HuH-7.5 (cell line): ENCODE measurements around the gene TMEM271.
"Not testable (repeated sequence)": the region's sequence is repeated elsewhere in the genome, so short reads cannot be mapped to it uniquely, and the experiment has no call there.

Experiments used
- DNase-seq: peaks from one replicate; pipeline ENCODE4 v3.0.0; 2011; ENCODE audit warnings: low spot score

Gene TMEM271

DNA sequence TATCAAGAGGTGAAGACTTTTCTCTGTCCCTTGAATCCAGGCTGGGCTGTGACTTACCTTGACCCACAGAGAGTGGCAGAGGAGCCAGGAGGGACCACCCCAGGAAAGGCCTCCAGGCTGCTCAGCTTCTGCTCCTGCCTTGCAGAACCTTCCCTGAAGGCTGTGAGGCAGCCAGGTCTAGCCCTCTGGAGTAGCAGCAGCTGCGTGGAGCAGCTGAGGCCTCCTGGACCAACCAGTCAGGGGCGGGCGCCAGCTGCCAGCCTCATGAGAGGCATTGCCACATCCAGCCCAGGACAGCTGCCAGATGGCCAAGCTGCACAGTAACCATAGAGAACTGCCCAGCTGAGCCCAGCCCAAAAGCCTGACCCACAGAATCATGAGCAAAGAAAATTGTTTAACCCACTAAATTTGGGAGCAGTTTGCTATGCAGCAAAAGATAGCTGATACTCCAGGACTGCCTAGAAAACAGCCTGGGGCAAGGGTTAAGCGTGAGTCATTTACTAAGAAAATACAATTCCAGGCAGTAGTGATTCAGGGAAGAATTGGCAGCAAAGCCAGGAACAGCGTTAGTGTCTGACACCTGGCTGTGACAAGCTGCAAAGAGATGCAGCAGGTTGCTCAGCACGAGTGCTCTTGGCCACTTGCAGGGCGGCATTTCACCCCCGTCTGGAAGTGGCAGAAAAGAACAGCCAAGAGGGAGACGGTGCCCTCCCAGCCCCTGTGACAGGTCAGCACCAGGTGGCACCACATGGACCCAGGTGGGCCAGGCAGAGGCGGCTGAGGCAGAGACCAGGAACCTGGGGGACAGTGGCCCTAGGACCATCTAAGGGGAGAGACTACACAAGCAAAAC, 34.5 kb upstream of the TMEM271 start:
- DNase-seq: no peak

DNA sequence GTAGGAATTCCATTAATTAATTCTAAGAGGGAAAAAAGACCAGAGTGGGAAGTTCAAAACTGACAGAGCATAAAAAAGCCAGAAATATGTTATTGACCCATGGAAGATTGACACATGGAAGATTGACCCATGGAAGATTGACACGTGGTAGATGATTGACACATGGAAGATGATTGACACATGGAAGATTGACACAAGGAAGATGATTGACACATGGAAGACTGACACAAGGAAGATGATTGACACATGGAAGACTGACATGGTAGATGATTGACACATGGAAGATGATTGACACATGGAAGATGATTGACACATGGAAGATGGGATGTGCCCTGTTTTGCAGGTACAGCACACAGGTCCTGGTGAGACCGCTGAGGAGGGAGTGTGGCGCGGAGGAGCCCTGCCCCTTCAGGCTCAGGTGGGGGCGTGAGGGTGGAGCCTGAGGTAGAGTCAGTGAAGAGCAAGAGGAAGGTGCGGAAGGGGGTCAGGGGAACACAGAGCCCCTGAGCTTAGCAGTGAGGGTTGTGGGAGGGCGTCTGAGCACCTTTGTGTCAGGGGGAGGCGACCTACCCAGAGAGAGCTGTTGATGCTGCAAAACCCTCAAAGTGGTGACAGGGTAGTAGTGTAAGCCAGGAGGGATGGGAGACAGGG, 33.4 kb upstream of the TMEM271 start:
- no peak for DNase-seq

DNA sequence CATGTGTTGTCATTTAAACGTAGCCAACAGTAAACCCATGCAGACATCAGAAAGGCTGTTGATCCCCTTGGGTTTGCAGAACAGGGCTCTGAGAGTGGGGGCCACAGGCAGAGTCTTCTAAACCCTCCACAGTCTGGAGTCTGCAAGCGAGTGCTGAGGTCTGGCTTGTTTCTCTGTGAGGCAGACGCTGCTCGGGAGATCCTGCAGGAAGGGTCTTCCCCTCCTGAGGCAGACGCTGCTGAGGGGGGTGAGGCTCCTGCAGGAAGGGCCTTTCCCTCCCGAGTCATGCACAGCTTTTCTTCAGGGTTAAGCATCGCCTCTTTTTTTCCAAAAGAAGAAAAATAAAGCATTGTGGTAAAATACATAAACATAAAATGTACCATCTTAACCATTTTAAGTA, 32.1 kb upstream of the TMEM271 start:
- no peak for DNase-seq

DNA sequence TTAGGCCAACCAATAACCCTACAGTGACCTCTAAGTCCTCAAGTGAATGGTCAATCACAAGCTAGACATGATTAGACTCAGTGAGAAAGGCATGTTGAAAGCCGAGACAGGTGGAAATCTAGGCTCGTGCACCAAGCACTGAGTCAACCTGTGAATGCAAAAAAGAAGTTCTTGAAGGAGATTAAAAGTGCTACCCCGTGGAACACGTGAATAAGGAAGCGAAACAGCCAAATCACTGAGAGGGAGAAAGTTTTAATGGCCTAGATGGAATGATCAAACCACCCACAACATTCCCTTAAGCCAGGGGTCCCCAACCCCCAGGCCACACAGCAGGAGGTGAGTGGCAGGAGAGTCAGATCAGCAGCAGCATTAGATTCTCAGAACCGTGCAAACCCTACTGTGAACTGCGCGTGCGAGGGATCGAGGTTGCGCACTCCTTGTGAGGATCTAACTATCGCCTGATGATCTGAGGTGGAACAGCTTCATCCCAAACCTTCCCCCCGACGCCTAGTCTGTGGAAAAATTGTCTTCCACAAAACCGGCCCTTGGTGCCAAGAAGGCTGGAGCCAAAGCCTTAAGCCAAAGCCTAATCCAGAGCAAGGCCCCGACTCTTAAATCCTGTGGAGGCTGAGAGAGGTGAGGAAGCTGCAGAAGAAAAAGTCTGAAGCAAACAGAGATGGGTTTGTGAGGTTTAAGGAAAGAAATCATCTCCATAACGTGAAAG, 29.8 kb upstream of the TMEM271 start:
- no peak for DNase-seq

DNA sequence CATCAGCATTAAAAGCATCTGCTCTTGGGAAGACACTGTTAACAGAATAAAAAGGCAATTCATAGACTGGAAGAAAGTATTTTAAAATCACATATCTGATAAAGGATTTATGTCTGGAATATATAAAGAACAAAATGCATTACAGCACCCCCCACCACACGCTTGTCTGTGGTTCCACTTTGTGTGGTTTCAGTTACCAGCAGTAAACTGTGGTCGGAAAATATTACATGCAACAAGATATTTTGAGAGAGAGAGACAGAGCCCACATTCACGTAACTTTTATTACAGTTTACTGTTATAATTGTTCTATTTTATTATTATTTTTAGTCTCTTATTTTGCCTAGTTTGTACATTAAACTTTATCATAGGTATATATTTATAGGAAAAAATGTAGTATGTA, 28.0 kb upstream of the TMEM271 start:
- DNase-seq: no peak

DNA sequence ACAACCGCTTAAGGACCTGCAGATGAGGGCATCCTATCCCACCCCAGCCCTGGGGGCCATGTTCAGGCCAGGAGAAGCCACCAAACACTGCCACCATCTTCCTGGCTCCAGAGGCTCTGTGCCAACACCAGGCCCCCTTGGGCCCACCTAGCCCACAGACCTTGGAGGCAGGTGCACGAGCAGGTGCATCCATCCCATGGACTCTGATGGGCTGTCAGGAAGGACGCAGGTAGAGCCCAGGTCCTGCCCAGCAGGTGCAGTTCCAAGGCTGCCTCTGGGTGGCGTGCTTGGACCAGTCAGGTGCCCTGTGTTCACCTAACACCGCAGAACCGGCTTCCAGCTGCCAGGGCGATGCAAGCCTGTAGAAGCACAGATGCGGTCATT, 26.5 kb upstream of the TMEM271 start:
- DNase-seq: peak; percentile 68

DNA sequence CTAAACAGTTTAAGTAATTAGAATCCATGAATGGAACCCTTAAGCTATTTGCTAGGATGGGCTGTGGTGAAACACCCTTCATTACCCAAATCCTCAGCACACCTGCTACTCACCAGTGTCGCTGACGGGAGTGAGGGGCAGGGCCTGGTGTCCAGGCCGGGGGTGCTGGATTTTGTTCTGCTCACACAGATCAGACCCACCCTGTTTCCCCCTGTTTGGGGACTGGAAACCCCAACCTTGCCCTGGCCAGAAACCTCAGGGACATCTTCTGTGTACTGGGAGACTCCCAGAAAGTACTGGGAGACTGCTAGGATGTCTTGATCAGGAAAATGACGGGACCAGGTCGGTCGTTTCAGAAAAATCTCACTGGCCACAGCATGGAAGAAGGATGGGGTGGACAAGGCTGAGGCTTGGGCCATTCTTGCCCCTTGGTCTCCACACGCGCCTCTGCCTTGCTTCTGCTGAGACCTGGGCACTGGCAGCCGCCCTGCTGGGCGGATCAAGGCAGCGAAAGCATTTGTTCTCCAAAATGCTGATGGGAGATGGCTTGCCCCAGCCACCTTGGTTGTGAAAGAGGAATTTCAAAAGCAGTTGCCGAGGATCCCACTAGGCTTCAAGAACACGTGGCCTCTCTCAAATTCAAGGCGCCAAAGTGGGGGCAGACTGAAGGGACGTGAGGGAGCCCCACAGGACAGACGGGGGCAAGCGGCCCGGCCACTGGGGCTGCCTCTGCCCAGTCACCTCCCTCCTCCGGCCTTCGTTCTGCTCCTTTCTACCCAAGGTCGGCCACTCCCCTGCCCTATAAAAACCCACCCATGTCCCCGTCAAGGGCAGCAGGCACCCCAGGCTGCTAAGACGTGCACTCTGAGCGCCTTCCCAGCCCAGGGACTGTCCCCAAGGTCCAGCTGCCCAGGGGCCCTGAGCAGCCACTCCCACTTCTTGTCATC, 25.8 kb upstream of the TMEM271 start:
- no peak for DNase-seq

DNA sequence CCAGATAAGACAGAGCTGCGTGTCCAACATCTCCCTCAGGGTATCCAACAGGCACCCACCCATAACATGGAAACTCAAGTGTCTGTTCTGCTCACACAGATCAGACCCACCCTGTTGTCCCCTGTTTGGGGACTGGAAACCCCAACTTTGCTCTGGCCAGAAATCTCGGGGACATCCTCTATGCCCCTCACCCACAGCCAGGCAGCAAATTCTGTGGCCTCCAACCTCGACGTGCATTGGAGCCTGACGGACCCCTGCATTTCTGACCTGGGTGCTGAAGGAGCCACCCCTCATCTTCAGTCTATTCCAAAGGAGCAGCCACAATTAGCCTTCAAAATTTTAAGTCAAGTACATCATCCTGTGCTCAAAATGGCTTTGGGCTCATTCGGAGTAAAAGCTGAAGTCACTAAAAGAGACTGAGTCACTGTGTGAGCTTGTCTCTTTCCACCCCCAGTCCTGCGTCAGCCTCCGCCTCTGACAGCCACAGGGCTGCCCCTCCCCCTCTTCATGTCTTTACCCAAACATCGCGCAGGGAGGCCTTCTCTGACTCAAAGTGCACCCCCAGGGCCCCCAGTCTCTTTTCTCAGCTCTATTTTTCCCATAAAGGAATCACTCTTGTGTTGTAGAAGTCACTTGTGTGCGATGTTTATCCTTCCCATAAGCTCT, 24.9 kb upstream of the TMEM271 start:
- no peak for DNase-seq

DNA sequence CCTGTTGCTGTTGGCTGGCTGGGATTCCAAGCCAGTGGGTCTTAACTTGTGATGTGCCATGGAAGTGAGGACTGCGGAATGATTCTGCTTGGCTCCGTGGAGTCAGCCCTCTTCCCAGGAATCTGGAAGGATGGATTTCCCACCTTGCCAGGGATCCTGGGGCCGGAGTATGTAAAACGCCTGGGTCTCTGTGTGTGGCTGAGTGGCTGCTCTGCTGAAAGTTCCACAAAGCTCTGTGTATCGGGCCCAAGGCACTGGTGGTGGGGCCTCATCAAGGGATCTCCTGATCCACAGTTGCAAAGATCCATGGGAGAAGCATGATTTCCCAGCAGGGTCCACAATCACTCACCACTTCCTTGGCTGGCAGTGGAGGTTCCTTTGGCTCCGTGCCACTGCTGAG, 24.1 kb upstream of the TMEM271 start:
- no peak for DNase-seq

DNA sequence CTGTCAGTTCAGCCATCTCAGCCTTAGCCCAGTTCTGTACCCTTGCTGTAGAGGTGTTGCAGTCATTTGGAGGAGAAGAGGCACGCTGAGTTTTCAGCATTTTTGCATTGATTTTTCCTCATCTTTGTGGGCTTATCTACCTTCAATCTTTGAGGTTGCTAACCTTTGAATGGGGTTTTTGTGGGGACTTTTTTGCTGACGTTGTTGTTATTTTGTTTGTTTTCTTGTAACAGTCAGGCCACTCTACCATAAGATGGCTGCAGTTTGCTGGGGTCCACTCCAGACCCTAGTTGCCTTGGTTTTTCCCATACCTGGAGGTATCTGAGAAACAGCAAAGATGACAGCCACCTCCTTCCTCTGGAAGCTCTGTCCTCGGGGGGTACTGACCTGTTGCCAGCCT, 22.8 kb upstream of the TMEM271 start:
- DNase-seq: no peak

DNA sequence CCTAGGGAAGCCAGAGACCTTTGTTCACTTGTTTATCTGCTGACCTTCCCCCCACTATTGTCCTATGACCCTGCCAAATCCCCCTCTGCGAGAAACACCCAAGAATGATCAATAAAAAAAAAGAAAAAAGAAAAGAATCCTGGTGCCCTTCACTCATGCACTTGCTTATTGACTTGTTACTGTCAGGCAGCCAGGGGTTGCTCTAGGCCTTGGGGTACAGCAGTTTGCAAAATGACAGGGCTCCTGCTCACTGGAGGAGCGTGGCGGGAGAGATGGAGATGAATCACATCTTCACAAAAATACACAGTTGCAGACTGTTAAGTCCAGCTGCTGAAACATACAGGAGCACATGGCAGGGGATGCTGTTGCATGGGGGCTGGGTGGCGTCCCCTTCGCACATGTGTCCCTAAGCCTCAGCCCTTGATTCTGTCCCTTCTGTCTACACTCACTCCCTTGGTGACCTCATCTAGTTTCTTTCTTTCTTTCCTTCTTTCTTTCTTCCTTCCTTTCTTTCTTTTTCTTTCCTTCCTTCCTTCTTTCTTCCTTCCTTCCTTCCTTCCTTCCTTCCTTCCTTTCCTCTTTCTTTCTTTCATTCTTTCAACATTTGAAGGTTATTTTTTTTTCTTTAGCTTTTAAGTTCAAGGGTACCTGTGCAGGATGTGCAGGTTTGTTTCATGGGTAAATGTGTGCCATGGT, 16.9 kb upstream of the TMEM271 start:
- no peak for DNase-seq

DNA sequence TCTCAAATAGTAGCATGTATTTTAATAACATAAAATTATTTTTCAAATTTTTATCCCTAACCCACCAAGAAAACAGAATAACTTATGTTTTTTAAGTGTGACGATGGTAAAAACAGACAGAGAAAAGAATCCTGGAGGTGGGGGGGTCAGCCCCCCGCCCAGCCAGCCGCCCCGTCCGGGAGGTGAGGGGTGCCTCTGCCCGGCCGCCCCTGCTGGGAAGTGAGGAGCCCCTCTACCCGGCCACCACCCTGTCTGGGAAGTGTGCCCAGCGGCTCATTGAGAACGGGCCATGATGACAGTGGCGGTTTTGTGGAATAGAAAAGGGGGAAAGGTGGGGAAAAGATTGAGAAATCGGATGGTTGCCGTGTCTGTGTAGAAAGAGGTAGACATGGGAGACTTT, 16.1 kb upstream of the TMEM271 start:
- not testable (repeated sequence) for DNase-seq

DNA sequence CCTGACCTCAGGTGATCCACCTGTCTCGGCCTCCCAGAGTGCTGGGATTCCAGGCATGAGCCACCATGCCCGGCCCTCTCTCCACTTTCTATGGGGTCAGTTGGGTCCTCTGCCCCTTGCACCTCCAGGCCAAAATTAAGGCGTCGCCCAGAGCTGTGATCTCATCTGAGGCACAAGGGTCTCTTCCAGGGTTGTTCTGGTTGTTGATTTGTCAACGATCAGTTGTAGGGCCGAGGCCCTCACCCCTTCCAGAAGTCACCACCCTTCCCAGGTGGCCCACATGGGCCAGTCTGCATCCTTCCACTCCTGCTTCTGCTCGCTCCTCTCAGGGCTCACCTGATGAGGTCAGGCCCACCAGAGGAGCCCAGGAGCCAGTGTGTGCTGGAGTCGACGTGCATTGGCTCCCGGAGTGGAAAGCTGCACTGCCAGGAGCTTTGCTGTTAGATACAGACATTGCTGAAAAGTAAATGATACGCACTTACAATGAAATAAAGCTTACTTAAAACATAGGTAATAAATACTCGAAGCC, 14.3 kb upstream of the TMEM271 start:
- no peak for DNase-seq

DNA sequence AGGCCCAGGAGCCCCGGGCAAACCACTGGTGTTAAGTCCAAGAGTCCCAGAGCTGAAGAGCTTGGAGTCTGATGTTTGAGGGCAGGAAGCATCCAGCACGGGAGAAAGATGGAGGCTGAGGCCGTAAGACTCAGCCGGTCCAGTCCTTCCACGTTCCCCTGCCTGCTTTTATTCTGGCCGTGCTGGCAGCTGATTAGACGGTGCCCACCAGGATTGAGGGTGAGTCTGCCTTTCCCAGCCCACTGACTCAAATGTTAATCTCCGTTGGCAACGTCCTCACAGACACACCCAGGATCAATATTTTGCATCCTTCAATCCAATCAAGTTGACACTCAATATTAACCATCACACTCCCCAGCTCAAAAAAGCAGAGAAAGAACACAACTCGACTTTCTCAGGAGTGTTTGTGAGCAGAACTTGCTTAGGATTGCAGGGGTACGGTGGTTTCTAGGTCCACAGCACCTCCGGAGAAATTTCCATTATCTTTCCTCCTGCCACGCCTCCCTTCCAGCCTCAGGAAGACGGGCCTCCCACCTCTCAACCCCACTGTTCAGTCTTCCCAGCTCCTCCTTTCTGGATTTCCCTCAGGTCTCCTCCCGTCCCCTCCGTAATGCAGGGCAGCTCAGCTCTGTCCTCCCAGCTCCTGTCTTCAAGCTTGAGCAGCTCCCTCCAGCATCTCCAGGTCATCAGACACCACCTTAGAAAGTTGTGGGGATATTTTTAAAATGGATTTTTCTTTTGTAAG, 13.3 kb upstream of the TMEM271 start:
- DNase-seq: no peak

DNA sequence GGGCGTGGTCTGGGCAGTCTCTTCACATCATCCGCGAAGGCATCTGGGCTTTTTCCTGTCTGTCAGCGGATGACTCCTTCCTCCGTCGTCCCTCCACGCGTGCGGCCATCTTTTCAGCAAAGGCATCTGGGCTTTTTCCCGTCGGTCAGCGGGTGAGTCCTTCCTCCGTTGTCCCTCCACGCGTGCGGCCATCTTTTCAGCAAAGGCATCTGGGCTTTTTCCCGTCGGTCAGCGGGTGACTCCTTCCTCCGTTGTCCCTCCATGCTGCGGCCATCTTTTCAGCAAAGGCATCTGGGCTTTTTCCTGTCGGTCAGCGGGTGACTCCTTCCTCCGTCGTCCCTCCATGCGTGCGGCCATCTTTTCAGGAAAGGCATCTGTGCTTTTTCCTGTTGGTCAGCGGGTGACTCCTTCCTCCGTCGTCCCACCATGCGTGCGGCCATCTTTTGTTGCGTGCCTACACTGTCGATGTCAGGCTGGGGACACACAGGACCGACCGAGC, 12.3 kb upstream of the TMEM271 start:
- no peak for DNase-seq

DNA sequence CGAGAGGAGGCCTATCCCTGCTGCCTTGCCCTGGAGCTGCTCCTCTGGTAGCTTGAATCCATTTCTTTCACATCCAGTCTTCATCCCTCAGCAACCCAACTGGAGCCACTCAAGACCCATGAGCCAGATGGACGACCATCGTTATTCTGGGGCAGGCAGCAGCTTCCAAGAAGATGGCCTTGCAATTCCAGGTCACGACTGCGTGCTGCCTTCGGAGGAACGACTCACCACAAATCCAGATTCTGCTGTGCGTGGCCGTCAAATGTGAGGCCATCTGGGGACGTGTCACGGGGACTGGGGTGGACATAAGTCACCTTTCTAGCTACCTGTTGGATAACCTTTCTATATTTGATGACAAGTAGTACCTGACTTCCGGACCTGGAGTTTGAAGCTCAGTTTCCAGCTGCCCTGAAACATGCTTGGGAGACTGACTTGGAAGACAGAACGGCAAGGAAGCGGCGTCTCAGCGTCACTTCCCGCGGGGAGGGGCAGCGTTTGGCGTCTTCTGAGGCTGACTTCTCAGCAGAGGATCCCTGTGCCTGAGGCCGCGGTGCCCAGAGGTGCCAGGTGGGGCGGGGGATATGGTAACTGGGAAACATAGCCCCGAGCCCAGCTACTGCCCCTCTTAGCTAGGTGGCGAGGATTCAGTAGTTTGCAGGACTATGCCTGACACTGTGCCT, 11.7 kb upstream of the TMEM271 start:
- DNase-seq: no peak

DNA sequence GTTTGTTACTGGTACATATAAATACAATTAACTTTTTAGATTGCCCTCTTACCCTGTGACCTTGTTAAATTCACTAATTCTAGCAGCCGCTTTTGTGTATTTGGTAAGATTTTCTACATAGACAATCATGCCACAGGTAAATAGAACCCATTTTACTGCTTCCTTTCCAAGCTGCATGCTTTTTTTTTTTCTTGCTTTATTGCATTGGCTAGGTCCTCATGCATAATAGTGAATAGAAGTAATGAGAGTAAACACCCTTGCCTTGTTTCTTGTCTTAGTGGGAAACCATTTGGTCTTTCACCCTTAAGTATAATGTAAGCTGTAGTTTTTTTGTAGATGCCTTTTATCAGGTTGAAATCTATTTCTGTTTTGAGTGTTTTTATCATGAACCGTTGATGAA, 7.7 kb upstream of the TMEM271 start:
- DNase-seq: no peak

DNA sequence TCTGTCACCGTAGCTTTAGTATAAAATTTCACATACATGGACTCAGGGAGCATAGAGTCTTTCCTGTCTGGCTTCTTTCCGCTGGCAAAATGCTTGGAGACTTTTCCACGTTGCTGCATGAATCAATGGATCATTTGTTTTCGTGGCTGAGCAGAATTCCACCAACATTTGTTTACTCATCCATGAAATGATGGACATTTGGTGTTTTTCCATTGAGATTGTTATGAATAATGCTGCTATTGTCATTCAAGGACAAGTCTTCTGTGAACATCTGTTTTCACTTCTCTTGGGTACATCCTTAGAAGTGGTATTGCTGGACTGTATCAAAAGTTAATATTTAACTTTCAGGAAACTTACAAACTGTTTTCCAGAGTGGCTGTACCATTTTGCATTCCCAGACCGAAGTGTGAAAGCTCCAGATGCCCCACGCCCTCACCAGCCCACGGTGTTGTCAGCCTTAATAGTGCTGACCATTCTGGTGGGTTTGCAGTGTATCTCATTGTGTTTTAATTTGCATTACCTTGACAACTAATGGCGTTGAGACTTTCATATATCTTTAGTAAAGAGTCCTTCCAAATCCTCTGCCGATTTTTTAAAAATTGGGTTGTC, 5.8 kb upstream of the TMEM271 start:
- no peak for DNase-seq

DNA sequence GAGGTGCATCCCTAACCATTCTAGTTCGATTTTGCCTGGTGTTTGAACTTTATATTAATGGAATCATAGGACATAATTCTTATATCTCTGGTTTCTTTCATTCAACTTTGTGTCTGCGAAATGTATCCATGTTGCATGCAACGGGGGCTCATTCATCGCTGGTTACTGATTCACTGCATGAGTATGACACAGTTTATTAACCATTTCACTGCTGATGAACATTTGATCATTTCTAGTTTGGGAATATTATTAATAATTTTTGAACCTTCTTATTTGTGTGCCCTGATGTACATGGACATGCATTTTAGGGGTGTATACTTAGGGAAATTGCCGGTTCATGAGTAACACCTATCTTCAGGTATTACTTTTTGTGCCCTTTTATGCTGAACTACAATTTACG, 5.1 kb upstream of the TMEM271 start:
- no peak for DNase-seq
